Measurements from ENCODE around the gene NPLOC4.

DNA sequence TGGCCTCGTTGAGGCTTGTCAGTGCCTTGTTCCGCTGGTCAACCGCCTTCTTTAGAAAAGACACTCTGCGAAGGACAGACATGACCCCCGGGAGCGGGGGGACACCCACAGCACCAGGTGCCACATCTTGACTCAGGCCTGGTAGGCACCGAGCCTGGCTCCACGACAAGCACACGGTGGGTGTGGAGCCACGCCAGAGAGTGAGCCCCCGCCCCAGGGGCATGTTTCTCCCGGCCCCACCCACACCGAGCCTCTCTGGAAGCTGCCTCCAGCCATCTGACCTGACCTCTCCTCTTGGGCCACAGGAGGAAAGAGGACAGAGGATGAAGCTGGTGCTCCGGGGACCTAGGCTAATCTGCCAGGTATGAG is 89.3 kb downstream of the NPLOC4 start:
- TF ChIP-seq, protein P1, sequence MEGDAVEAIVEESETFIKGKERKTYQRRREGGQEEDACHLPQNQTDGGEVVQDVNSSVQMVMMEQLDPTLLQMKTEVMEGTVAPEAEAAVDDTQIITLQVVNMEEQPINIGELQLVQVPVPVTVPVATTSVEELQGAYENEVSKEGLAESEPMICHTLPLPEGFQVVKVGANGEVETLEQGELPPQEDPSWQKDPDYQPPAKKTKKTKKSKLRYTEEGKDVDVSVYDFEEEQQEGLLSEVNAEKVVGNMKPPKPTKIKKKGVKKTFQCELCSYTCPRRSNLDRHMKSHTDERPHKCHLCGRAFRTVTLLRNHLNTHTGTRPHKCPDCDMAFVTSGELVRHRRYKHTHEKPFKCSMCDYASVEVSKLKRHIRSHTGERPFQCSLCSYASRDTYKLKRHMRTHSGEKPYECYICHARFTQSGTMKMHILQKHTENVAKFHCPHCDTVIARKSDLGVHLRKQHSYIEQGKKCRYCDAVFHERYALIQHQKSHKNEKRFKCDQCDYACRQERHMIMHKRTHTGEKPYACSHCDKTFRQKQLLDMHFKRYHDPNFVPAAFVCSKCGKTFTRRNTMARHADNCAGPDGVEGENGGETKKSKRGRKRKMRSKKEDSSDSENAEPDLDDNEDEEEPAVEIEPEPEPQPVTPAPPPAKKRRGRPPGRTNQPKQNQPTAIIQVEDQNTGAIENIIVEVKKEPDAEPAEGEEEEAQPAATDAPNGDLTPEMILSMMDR (conservative IDR thresholded peaks at IDR 0.05 in 1 of 2, IDR thresholded peaks at IDR 0.05 in 1 of 2; ENCODE audit: low read depth in 1 of 2, low read length in 2 of 2), result no peak
- TF ChIP-seq EZH2 (IDR thresholded peaks at IDR 0.05; ENCODE audit: low read length, missing control alignments), result no peak

Measured in fibroblast of lung (primary cell).